Amniotic epithelial cell (primary cell): Measurements from ENCODE around the gene USP53.
"Not testable (repeated sequence)": the region's sequence is repeated elsewhere in the genome, so short reads cannot be mapped to it uniquely, and the experiment has no call there.

Source experiments
- DNase-seq: peaks from one replicate; pipeline ENCODE4 v3.0.0-alpha.2; 2010; ENCODE audit warnings: low read depth

The USP53 gene

GRCh38 chr4:119317990-119318389 is 105.5 kb downstream of the USP53 start:
- no peak for DNase-seq

GRCh38 chr4:119321921-119322687 is 109.6 kb downstream of the USP53 start, which contains the start of gene FABP2:
Gene FABP2 (minus strand): TSS chr4:119322138. CDS start chr4:119322102, 36 bp downstream.
- peak; percentile 22 for DNase-seq

- DNase-seq = no peak
Observed at GRCh38 chr4:119328695-119329094, 116.2 kb downstream of the USP53 start.

GRCh38 chr4:119329835-119330620 is 117.5 kb downstream of the USP53 start:
- DNase-seq = peak; percentile 57

- DNase-seq = not testable (repeated sequence)
Observed at GRCh38 chr4:119336332-119336979, 123.9 kb downstream of the USP53 start.

GRCh38 chr4:119337010-119337409 is 124.5 kb downstream of the USP53 start:
- no peak for DNase-seq

GRCh38 chr4:119339895-119340294 is 127.4 kb downstream of the USP53 start:
- not testable (repeated sequence) for DNase-seq

- not testable (repeated sequence) for DNase-seq
Observed at GRCh38 chr4:119343293-119343692, 130.8 kb downstream of the USP53 start.
